H9 (cell line): Measurements from ENCODE around the gene ARHGEF12. TPM values are rescaled to one million over a fixed set of nuclear protein-coding genes. Genes with fewer than 3 reads are reported as not detected.

Experiments
- DNase-seq: peaks from one replicate; pipeline ENCODE4 v3.0.0-alpha.2; 2017
- H2AFZ ChIP-seq: one replicate; pipeline ENCODE4 v1.6.1; 2013; ENCODE audit warnings: mild to moderate bottlenecking, low read length, control low read depth, moderate library complexity
- H2AK5ac ChIP-seq: 2 replicates; pipeline ENCODE4 v1.6.1; 2013; ENCODE audit warnings: low read length, control low read depth, mixed read lengths; ENCODE audit not compliant: insufficient read length
- H2BK120ac ChIP-seq: one replicate; pipeline ENCODE4 v1.6.1; 2013; ENCODE audit warnings: low read depth, mild to moderate bottlenecking, low read length, control low read depth, inconsistent platforms; ENCODE audit not compliant: poor library complexity, severe bottlenecking
- H2BK12ac ChIP-seq: 2 replicates; pipeline ENCODE4 v1.6.1; 2013; ENCODE audit warnings: low read length, control low read depth, mixed read lengths, low read depth; ENCODE audit not compliant: insufficient read length
- H2BK15ac ChIP-seq: 2 replicates; pipeline ENCODE4 v1.6.1; 2013; ENCODE audit warnings: low read depth, low read length, control low read depth
- H2BK20ac ChIP-seq: one replicate; pipeline ENCODE4 v1.6.1; 2013; ENCODE audit warnings: low read depth, mild to moderate bottlenecking, low read length, control low read depth, inconsistent platforms; ENCODE audit not compliant: poor library complexity, severe bottlenecking
- H2BK5ac ChIP-seq: 2 replicates; pipeline ENCODE4 v1.6.1; 2013; ENCODE audit warnings: low read length, control low read depth, mixed read lengths; ENCODE audit not compliant: insufficient read length
- H3K14ac ChIP-seq: 2 replicates; pipeline ENCODE4 v1.6.1; 2013; ENCODE audit warnings: low read length, control low read depth; ENCODE audit not compliant: insufficient read depth
- H3K18ac ChIP-seq: 2 replicates; pipeline ENCODE4 v1.6.1; 2013; ENCODE audit warnings: low read depth, mild to moderate bottlenecking, mixed read lengths, low read length, control low read depth; ENCODE audit not compliant: insufficient read length
- H3K23ac ChIP-seq: 2 replicates; pipeline ENCODE4 v1.6.1; 2013; ENCODE audit warnings: low read length, control low read depth, mixed read lengths, low read depth; ENCODE audit not compliant: insufficient read length
- H3K23me2 ChIP-seq: 2 replicates; pipeline ENCODE4 v1.6.1; 2013; ENCODE audit warnings: low read depth, mild to moderate bottlenecking, mixed read lengths, low read length, control low read depth; ENCODE audit not compliant: insufficient read length, poor library complexity, severe bottlenecking
- H3K27ac ChIP-seq: 2 replicates; pipeline ENCODE4 v1.5.1; 2013; ENCODE audit warnings: low read length, control low read depth, mixed read lengths, low read depth; ENCODE audit not compliant: insufficient read length
- H3K27me3 ChIP-seq: 2 replicates; pipeline ENCODE4 v1.6.1; 2013; ENCODE audit warnings: low read length, control low read depth, inconsistent platforms; ENCODE audit not compliant: insufficient read depth
- H3K4ac ChIP-seq: 2 replicates; pipeline ENCODE4 v1.6.1; 2013; ENCODE audit warnings: low read depth, mild to moderate bottlenecking, control low read depth, inconsistent platforms, low read length, moderate library complexity
- H3K4me1 ChIP-seq: 2 replicates; pipeline ENCODE4 v1.6.1; 2013; ENCODE audit warnings: low read length, control low read depth, inconsistent platforms; ENCODE audit not compliant: insufficient read depth
- H3K4me2 ChIP-seq: 2 replicates; pipeline ENCODE4 v1.6.1; 2013; ENCODE audit warnings: low read length, control low read depth, mixed read lengths; ENCODE audit not compliant: insufficient read length, insufficient read depth
- H3K56ac ChIP-seq: 2 replicates; pipeline ENCODE4 v1.6.1; 2013; ENCODE audit warnings: low read depth, mild to moderate bottlenecking, mixed read lengths, low read length, control low read depth; ENCODE audit not compliant: insufficient read length
- H3K79me1 ChIP-seq: 2 replicates; pipeline ENCODE4 v1.6.1; 2013; ENCODE audit warnings: low read depth, mild to moderate bottlenecking, moderate library complexity, low read length, control low read depth, inconsistent platforms; ENCODE audit not compliant: insufficient read depth, poor library complexity, severe bottlenecking
- H3K79me2 ChIP-seq: 2 replicates; pipeline ENCODE4 v1.6.1; 2013; ENCODE audit warnings: low read length, control low read depth, inconsistent platforms; ENCODE audit not compliant: insufficient read depth
- H3K9ac ChIP-seq: 2 replicates; pipeline ENCODE4 v1.6.1; 2013; ENCODE audit warnings: low read length, control low read depth, mixed read lengths; ENCODE audit not compliant: insufficient read length; ENCODE audit errors: extremely low read depth
- H3K9me3 ChIP-seq: one replicate; pipeline ENCODE4 v1.6.1; 2013; ENCODE audit warnings: low read depth, low read length, inconsistent platforms; ENCODE audit not compliant: control insufficient read depth
- H3T11ph ChIP-seq: one replicate; pipeline ENCODE4 v1.6.1; 2013; ENCODE audit warnings: mild to moderate bottlenecking, low read length, control low read depth, inconsistent platforms
- H4K20me1 ChIP-seq: one replicate; pipeline ENCODE4 v1.6.1; 2013; ENCODE audit not compliant: control insufficient read depth, insufficient read length, insufficient read depth
- H4K5ac ChIP-seq: 2 replicates; pipeline ENCODE4 v1.6.1; 2013; ENCODE audit warnings: low read depth, mild to moderate bottlenecking, mixed read lengths, low read length, control low read depth; ENCODE audit not compliant: insufficient read length
- H4K8ac ChIP-seq: replicated peaks from 2 replicates; pipeline ENCODE4 v1.6.1; 2013; ENCODE audit warnings: low read length, control low read depth, mixed read lengths, low read depth; ENCODE audit not compliant: insufficient read length
- H4K91ac ChIP-seq: 2 replicates; pipeline ENCODE4 v1.6.1; 2013; ENCODE audit warnings: low read depth, mild to moderate bottlenecking, moderate library complexity, mixed read lengths, low read length, control low read depth; ENCODE audit not compliant: insufficient read length
- H3K27ac Mint-ChIP-seq, 3 experiments: 2 replicates in 2 of 3; 3 replicates in 1 of 3; pipeline ENCODE4 v1.8.0; 2020 to 2021; ENCODE audit warnings: mixed read lengths in 3 of 3, mild to moderate bottlenecking in 1 of 3, moderate library complexity in 1 of 3
- H3K27me3 Mint-ChIP-seq: 2 replicates; pipeline ENCODE4 v1.8.0; 2021; ENCODE audit warnings: low read depth, mild to moderate bottlenecking, moderate library complexity, mixed read lengths
- H3K36me3 Mint-ChIP-seq, 3 experiments: 2 replicates in 2 of 3; 3 replicates in 1 of 3; pipeline ENCODE4 v1.8.0; 2020 to 2021; ENCODE audit warnings: low read depth in 3 of 3, mixed read lengths in 3 of 3; ENCODE audit not compliant: insufficient read depth in 1 of 3
- H3K4me1 Mint-ChIP-seq, 2 experiments: 2 replicates each; pipeline ENCODE4 v1.8.0; 2020; ENCODE audit warnings: mixed read lengths in 2 of 2
- H3K4me3 Mint-ChIP-seq, 2 experiments: 2 replicates in 1 of 2; 3 replicates in 1 of 2; pipeline ENCODE4 v1.8.0; 2020 to 2021; ENCODE audit warnings: mild to moderate bottlenecking in 2 of 2, mixed read lengths in 2 of 2, moderate library complexity in 1 of 2
- H3K9me3 Mint-ChIP-seq, 2 experiments: 2 replicates in 1 of 2; 3 replicates in 1 of 2; pipeline ENCODE4 v1.8.0; 2020; ENCODE audit warnings: mild to moderate bottlenecking in 2 of 2, mixed read lengths in 2 of 2, moderate library complexity in 1 of 2
- WGBS: extraction: QIAGEN DNeasy Blood & Tissue Kit; methylation state at CpG from one replicate; pipeline ENCODE4 v1.1.7; 2013; ENCODE audit warnings: missing lambda C conversion rate, low lambda C conversion rate, mixed read lengths; ENCODE audit not compliant: insufficient read length; ENCODE audit errors: extremely low coverage; 5-methylcytosine and 5-hydroxymethylcytosine counted together
- total RNA-seq: library from RNA; stranded (reverse); gene quantifications from 2 replicates; pipeline ENCODE4 v1.2.1, GENCODE V29; 2021
- TF ChIP-seq, protein P1 (sequence below): fragments of 200-600 bp; sonication (generic); conservative IDR thresholded peaks from 3 replicates; pipeline ENCODE4 v1.8.0; 2021; ENCODE audit warnings: antibody characterized with exemption, mild to moderate bottlenecking

The ARHGEF12 gene
- total RNA-seq, 1 experiment from 2014 or later = 27.0 TPM

DNA sequence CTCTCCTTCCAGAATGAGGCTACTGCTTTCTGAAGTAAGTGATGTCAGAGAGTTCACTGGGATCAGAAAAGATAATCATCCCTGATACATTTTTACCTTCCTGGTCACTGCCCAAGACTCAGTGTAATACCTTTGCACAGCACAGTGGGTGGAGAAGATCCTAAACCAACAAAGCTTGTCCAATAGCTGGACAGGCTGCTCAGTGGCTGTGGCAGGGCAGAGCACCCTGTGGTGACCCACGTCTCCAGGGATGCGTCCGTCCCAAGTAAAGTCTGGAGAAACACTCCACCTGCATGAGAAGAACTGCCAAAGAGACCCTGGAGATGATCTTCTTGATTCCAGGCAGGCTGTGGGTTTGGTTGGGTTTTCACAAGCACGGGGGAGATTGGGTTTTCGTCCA is 42.1 kb upstream of the ARHGEF12 start:
- Histone ChIP-seq H3K9ac (no peak overlapping the region), H3K79me1 (no peaks in the 10 kb centered on the region), H2BK12ac (no peak overlapping the region), H3K4ac (no peak overlapping the region), H2BK120ac (no peak overlapping the region), H4K8ac (no peak overlapping the region), H3K9me3 (no peaks in the 10 kb centered on the region), H4K20me1 (no peaks in the 10 kb centered on the region), H3K23ac (no peak overlapping the region), H2BK20ac (no peak overlapping the region), H3K18ac (no peak overlapping the region), H2AFZ (no peak overlapping the region), H4K91ac (no peak overlapping the region), H2BK15ac (no peak overlapping the region), H3K56ac (no peak overlapping the region), H4K5ac (no peak overlapping the region), H2AK5ac (no peak overlapping the region), H3T11ph (no peak overlapping the region), H3K4me2 (no peak overlapping the region), H3K14ac (no peak overlapping the region), H3K4me1 (no peaks in the 10 kb centered on the region), H3K27me3 (no peaks in the 10 kb centered on the region), H3K23me2 (no peaks in the 10 kb centered on the region), H3K79me2 (no peaks in the 10 kb centered on the region), H2BK5ac (no peak overlapping the region), H3K27ac (no peak overlapping the region)
- no CpG with 5 or more reads among the region's 5 CpGs for WGBS
- H3K27me3 Mint-ChIP-seq = peaks cover 49% of the 10 kb centered on the region
- no peaks in the 10 kb centered on the region for H3K36me3 Mint-ChIP-seq
- H3K4me3 Mint-ChIP-seq = no peak overlapping the region
- no peak for DNase-seq
- H3K9me3 Mint-ChIP-seq = no peaks in the 10 kb centered on the region; a peak in 1 of 5 replicates
- H3K27ac Mint-ChIP-seq = no peak overlapping the region
- TF ChIP-seq, protein P1, sequence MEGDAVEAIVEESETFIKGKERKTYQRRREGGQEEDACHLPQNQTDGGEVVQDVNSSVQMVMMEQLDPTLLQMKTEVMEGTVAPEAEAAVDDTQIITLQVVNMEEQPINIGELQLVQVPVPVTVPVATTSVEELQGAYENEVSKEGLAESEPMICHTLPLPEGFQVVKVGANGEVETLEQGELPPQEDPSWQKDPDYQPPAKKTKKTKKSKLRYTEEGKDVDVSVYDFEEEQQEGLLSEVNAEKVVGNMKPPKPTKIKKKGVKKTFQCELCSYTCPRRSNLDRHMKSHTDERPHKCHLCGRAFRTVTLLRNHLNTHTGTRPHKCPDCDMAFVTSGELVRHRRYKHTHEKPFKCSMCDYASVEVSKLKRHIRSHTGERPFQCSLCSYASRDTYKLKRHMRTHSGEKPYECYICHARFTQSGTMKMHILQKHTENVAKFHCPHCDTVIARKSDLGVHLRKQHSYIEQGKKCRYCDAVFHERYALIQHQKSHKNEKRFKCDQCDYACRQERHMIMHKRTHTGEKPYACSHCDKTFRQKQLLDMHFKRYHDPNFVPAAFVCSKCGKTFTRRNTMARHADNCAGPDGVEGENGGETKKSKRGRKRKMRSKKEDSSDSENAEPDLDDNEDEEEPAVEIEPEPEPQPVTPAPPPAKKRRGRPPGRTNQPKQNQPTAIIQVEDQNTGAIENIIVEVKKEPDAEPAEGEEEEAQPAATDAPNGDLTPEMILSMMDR = no peak
- peaks cover 15 to 22% of the 10 kb centered on the region in 2 experiments for H3K4me1 Mint-ChIP-seq
